AG04450 (cell line): Measurements from ENCODE around the gene COL21A1. TPM values are rescaled to one million over a fixed set of nuclear protein-coding genes. Genes with fewer than 3 reads are reported as not detected.
"Not testable (repeated sequence)": the region's sequence is repeated elsewhere in the genome, so short reads cannot be mapped to it uniquely, and the experiment has no call there.

ENCODE experiments used
- CTCF ChIA-PET: fragments of 300-600, 350-600 bp; formaldehyde crosslinking; extraction: SDS; loops from one replicate; lab custom pipeline; 2022; ENCODE audit warnings: antibody characterized with exemption, inconsistent platforms; lab: Charles Lee
- POLR2A ChIA-PET: fragments of 350-600 bp; formaldehyde crosslinking; extraction: SDS; loops from one replicate; lab custom pipeline; 2021; ENCODE audit warnings: antibody characterized with exemption, inconsistent platforms; lab: Yijun Ruan, JAX
- DNase-seq: peaks from one replicate; pipeline ENCODE4 v3.0.0-alpha.2; 2011; ENCODE audit warnings: low read depth, low spot score
- H3K27ac ChIP-seq: one replicate; pipeline ENCODE4 v1.5.1; 2012; ENCODE audit warnings: low read depth, low read length, control low read depth
- H3K27me3 ChIP-seq: one replicate; pipeline ENCODE4 v1.6.0; 2012; ENCODE audit warnings: low read length; ENCODE audit not compliant: control insufficient read depth, insufficient read depth
- H3K4me3 ChIP-seq: 2 replicates; pipeline ENCODE4 v1.5.1; 2011; ENCODE audit warnings: mild to moderate bottlenecking, low read depth, low read length, control low read depth
- H3K9me3 ChIP-seq: 2 replicates; pipeline ENCODE4 v1.5.1; 2012; ENCODE audit warnings: low read length; ENCODE audit not compliant: control insufficient read depth, insufficient read depth
- CTCF ChIP-seq: IDR thresholded peaks from 2 replicates; pipeline ENCODE4 v1.5.1; 2011; ENCODE audit warnings: low read depth, low read length, control low read depth, inconsistent platforms
- polyA plus RNA-seq: library from polyadenylated mRNA; depleted of rRNA; stranded (reverse); fragments of >200 nt; gene quantifications from 2 replicates; pipeline ENCODE4 v1.2.3, GENCODE V29; 2011

Gene COL21A1
- polyA plus RNA-seq, 1 experiment: 0.40 TPM

- DNase-seq: no peak
- no peak overlapping the region for H3K4me3 ChIP-seq
- POLR2A ChIA-PET: no interaction called here
- CTCF ChIA-PET: interaction anchor here (2.0 kb wide), 1 partner anchor 1001 kb away, joined by 6 read pairs; no protein-coding TSS in a partner anchor
- no peaks in the 10 kb centered on the region for H3K27me3 ChIP-seq
- no peak for TF ChIP-seq CTCF
- no peak overlapping the region for H3K27ac ChIP-seq
- H3K9me3 ChIP-seq: no peaks in the 10 kb centered on the region
Observed at GRCh38 chr6:56278171-56278591, 30.8 kb upstream of the COL21A1 start.

- no peak for DNase-seq
- ChIA-PET CTCF (no interaction called here), POLR2A (no interaction called here)
- no peak for TF ChIP-seq CTCF
- Histone ChIP-seq H3K4me3 (no peak overlapping the region), H3K9me3 (no peaks in the 10 kb centered on the region; the same call in 1 of the 2 replicates), H3K27ac (no peak overlapping the region), H3K27me3 (no peaks in the 10 kb centered on the region)
Observed at GRCh38 chr6:56270812-56271441, 23.5 kb upstream of the COL21A1 start.

GRCh38 chr6:56268266-56268665 lies 20.9 kb upstream of the COL21A1 start:
- H3K4me3 ChIP-seq: no peak overlapping the region
- ChIA-PET CTCF (no interaction called here), POLR2A (no interaction called here)
- H3K9me3 ChIP-seq: no peaks in the 10 kb centered on the region; the same call in 1 of the 2 replicates
- no peaks in the 10 kb centered on the region for H3K27me3 ChIP-seq
- TF ChIP-seq CTCF: no peak
- no peak for DNase-seq
- no peak overlapping the region for H3K27ac ChIP-seq

GRCh38 chr6:56266011-56266410 lies 18.6 kb upstream of the COL21A1 start:
- H3K27me3 ChIP-seq: no peaks in the 10 kb centered on the region
- CTCF ChIA-PET: no interaction called here
- POLR2A ChIA-PET: no interaction called here
- H3K27ac ChIP-seq: no peak overlapping the region
- TF ChIP-seq CTCF: no peak
- H3K4me3 ChIP-seq: no peak overlapping the region
- DNase-seq: no peak
- H3K9me3 ChIP-seq: no peaks in the 10 kb centered on the region; the same call in 1 of the 2 replicates

GRCh38 chr6:56263596-56264315 lies 16.4 kb upstream of the COL21A1 start:
- no peak overlapping the region for H3K4me3 ChIP-seq
- H3K27me3 ChIP-seq: no peaks in the 10 kb centered on the region
- ChIA-PET POLR2A (no interaction called here), CTCF (interaction anchor here (0.9 to 1.3 kb wide), 2 partner anchors 10 to 28 kb away, joined by 4 read pairs; no protein-coding TSS in a partner anchor)
- TF ChIP-seq CTCF: no peak
- no peak overlapping the region for H3K27ac ChIP-seq
- no peaks in the 10 kb centered on the region for H3K9me3 ChIP-seq
- DNase-seq: no peak

GRCh38 chr6:56260593-56260992 lies 13.2 kb upstream of the COL21A1 start:
- not testable (repeated sequence) for H3K9me3 ChIP-seq, H3K27me3 ChIP-seq, DNase-seq, H3K4me3 ChIP-seq, H3K27ac ChIP-seq
- ChIA-PET CTCF (interaction anchor here (0.6 to 1.6 kb wide), 2 partner anchors 32 to 279 kb away, joined by 3 to 4 read pairs; no protein-coding TSS in a partner anchor), POLR2A (interaction anchor here (0.7 kb wide), 1 partner anchor 468 kb away, joined by 9 read pairs; no protein-coding TSS in a partner anchor)
